ENCODE measurements around the gene CACNA1I. TPM values are rescaled to one million over a fixed set of nuclear protein-coding genes. Genes with fewer than 3 reads are reported as not detected.

CACNA1I gene
- polyA plus RNA-seq, 1 of the 3 experiments (the other 2 are of a cell fraction): not detected

GRCh38 chr22:39703091-39703490 lies 132.5 kb downstream of the CACNA1I start (continued):
- TF ChIP-seq MXI1 (IDR thresholded peaks at IDR 0.05; ENCODE audit: low read depth, low read length) (no peak), NFIC (IDR thresholded peaks at IDR 0.05; ENCODE audit: borderline replicate concordance) (no peak), USF2 (IDR thresholded peaks at IDR 0.05; ENCODE audit: borderline replicate concordance, low read depth, low read length) (no peak)

GRCh38 chr22:39703928-39704639 lies 133.5 kb downstream of the CACNA1I start:
- no peak overlapping the region for H2AFZ ChIP-seq (ENCODE audit: low read depth)
- CTCF ChIA-PET: no interaction called here
- no peaks in the 10 kb centered on the region for H3F3A ChIP-seq (replicated peaks; ENCODE audit: insufficient read depth)
- DNase-seq: no peak
- no peak overlapping the region for H3K4me2 ChIP-seq
- 53% methylated on average over 9 of the region's 17 CpGs for WGBS (ENCODE audit: low lambda C conversion rate)
- no peaks in the 10 kb centered on the region for H4K20me1 ChIP-seq (ENCODE audit: insufficient read depth)
- no peak overlapping the region for H3K4me3 ChIP-seq (ENCODE audit: low read depth in 2 of 2, low read length in 1 of 2)
- H3K27ac ChIP-seq (ENCODE audit: low read depth in 2 of 2, low read length in 1 of 2): no peak overlapping the region
- H3K79me2 ChIP-seq (ENCODE audit: insufficient read depth): no peaks in the 10 kb centered on the region
- no peaks in the 10 kb centered on the region for H3K36me3 ChIP-seq (replicated peaks in 1 of 2; ENCODE audit: control insufficient read depth in 1 of 2, insufficient read depth in 2 of 2, low read length in 1 of 2)
- H3K27me3 ChIP-seq (ENCODE audit: insufficient read depth): no peaks in the 10 kb centered on the region
- no peak overlapping the region for H3K9ac ChIP-seq
- no peaks in the 10 kb centered on the region for H3K9me3 ChIP-seq
- H3K4me1 ChIP-seq (ENCODE audit: control insufficient read depth in 1 of 2, insufficient read depth in 2 of 2, low read depth in 1 of 2, low read length in 1 of 2): peaks cover 0 to 3% of the 10 kb centered on the region in 2 experiments; a peak in 1 of 4 replicates
- H3K9me2 ChIP-seq: no peaks in the 10 kb centered on the region
- TF ChIP-seq SIN3A (IDR thresholded peaks at IDR 0.05; ENCODE audit: borderline replicate concordance, low read depth, low read length): no peak
- no peak for TF ChIP-seq ELF1 (IDR thresholded peaks at IDR 0.05)
- no peak for TF ChIP-seq MEF2A (IDR thresholded peaks at IDR 0.05; ENCODE audit: borderline replicate concordance, low read depth)
- no peak for TF ChIP-seq GATA2 (CRISPR knock-in tag; IDR thresholded peaks at IDR 0.05)
- no peak for TF ChIP-seq EZH2phosphoT487 (IDR thresholded peaks at IDR 0.05; ENCODE audit: borderline replicate concordance, low read depth)
- no peak for TF ChIP-seq SMC3 (IDR thresholded peaks at IDR 0.05; ENCODE audit: low read depth, low read length)
- no peak for TF ChIP-seq ZBTB33 (IDR thresholded peaks at IDR 0.05; ENCODE audit: borderline replicate concordance, low read depth)
- no peak for TF ChIP-seq USF2 (IDR thresholded peaks at IDR 0.05; ENCODE audit: borderline replicate concordance, low read depth, low read length)
- TF ChIP-seq PBX3 (IDR thresholded peaks at IDR 0.05): no peak
- TF ChIP-seq EP300 (IDR thresholded peaks at IDR 0.05; ENCODE audit: borderline replicate concordance in 1 of 2, low read depth in 1 of 2, low read length in 1 of 2): no peak
- TF ChIP-seq NFIC (IDR thresholded peaks at IDR 0.05; ENCODE audit: borderline replicate concordance): no peak
- no peak for TF ChIP-seq CTCF (IDR thresholded peaks at IDR 0.05)
- no peak for TF ChIP-seq POLR2AphosphoS5 (IDR thresholded peaks at IDR 0.05; ENCODE audit: low read depth, low read length)
- no peak for TF ChIP-seq GABPA (IDR thresholded peaks at IDR 0.05; ENCODE audit: low read depth)
- TF ChIP-seq FOSL2 (IDR thresholded peaks at IDR 0.05; ENCODE audit: borderline replicate concordance, low read depth): no peak
- TF ChIP-seq RXRA (IDR thresholded peaks at IDR 0.05; ENCODE audit: borderline replicate concordance, low read depth): no peak
- TF ChIP-seq NRF1 (IDR thresholded peaks at IDR 0.05; ENCODE audit: low read depth, low read length): no peak
- TF ChIP-seq TEAD4 (IDR thresholded peaks at IDR 0.05; ENCODE audit: borderline replicate concordance, insufficient read depth): no peak
- POLR2A ChIA-PET: no interaction called here

Data from SK-N-SH (cell line).